ENCODE data around the gene PTPN20.

PTPN20 gene

GRCh38 chr10:47046321-47047126 is 135.3 kb downstream of the PTPN20 start:
- no peak for FAIRE-seq
- no peak for DNase-seq (ENCODE audit: low spot score)

- no peak for DNase-seq (ENCODE audit: low spot score)
- no peak for FAIRE-seq
Measured at GRCh38 chr10:47047127-47047504, 135.9 kb downstream of the PTPN20 start.

GRCh38 chr10:47047577-47048525 is 136.6 kb downstream of the PTPN20 start:
- FAIRE-seq: no peak
- peak; percentile 29 for DNase-seq (ENCODE audit: low spot score)

- DNase-seq (ENCODE audit: low spot score) (no peak), FAIRE-seq (no peak)
Measured at GRCh38 chr10:47048526-47048905, 137.3 kb downstream of the PTPN20 start.

- FAIRE-seq (no peak), DNase-seq (ENCODE audit: low spot score) (no peak)
Measured at GRCh38 chr10:47049056-47049851, 138.0 kb downstream of the PTPN20 start.

- no peak for FAIRE-seq
Measured at GRCh38 chr10:47049906-47050305, 138.7 kb downstream of the PTPN20 start.

GRCh38 chr10:47050618-47051455 is 139.6 kb downstream of the PTPN20 start:
- FAIRE-seq (no peak), DNase-seq (ENCODE audit: low spot score) (no peak)

More at GRCh38 chr10:47049906-47050305, 138.7 kb downstream of the PTPN20 start:
- no peak for DNase-seq (ENCODE audit: low spot score)

GRCh38 chr10:47051741-47052238 is 140.6 kb downstream of the PTPN20 start:
- DNase-seq (ENCODE audit: low spot score) (no peak), FAIRE-seq (no peak)

All from RCC 7860 (cell line).